Measurements from ENCODE around the gene CD164L2. TPM values are rescaled to one million over a fixed set of nuclear protein-coding genes. Genes with fewer than 3 reads are reported as not detected.

CD164L2 gene
- total RNA-seq, 1 donor from 2014 or later = not detected

DNA sequence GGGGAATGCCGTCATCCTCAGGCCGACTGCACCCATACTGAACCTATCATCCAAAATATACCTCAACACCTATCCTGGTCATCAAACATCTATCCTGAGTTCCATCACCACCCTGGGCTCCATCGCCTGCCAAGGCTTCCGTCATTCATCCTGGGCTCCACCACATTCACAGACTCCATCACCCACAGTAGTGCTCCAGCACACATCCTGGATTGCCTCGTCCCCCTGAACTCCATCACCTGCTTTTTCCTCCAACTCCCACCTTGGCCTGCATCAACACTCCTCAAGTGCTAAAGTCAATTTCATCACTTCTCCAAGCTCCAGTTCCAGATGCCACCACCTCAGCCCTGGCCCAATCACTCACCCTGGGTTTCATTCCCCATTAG, 24.2 kb downstream of the CD164L2 start:
- intact Hi-C loops (cut with micrococcal nuclease) = no loop called here
- H3K4me1 ChIP-seq = peaks cover 40% of the 10 kb centered on the region
- DNase-seq = no peak
- no peaks in the 10 kb centered on the region for H3K27me3 ChIP-seq (ENCODE audit: low read depth)
- no peak overlapping the region for H3K27ac ChIP-seq (replicated peaks)
- H3K4me3 ChIP-seq = no peak overlapping the region
- peaks cover 100% of the 10 kb centered on the region for H3K36me3 ChIP-seq
- H3K9me3 ChIP-seq (replicated peaks) = no peaks in the 10 kb centered on the region
- TF ChIP-seq, protein P1, sequence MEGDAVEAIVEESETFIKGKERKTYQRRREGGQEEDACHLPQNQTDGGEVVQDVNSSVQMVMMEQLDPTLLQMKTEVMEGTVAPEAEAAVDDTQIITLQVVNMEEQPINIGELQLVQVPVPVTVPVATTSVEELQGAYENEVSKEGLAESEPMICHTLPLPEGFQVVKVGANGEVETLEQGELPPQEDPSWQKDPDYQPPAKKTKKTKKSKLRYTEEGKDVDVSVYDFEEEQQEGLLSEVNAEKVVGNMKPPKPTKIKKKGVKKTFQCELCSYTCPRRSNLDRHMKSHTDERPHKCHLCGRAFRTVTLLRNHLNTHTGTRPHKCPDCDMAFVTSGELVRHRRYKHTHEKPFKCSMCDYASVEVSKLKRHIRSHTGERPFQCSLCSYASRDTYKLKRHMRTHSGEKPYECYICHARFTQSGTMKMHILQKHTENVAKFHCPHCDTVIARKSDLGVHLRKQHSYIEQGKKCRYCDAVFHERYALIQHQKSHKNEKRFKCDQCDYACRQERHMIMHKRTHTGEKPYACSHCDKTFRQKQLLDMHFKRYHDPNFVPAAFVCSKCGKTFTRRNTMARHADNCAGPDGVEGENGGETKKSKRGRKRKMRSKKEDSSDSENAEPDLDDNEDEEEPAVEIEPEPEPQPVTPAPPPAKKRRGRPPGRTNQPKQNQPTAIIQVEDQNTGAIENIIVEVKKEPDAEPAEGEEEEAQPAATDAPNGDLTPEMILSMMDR (IDR thresholded peaks at IDR 0.05; ENCODE audit: borderline replicate concordance) = no peak

DNA sequence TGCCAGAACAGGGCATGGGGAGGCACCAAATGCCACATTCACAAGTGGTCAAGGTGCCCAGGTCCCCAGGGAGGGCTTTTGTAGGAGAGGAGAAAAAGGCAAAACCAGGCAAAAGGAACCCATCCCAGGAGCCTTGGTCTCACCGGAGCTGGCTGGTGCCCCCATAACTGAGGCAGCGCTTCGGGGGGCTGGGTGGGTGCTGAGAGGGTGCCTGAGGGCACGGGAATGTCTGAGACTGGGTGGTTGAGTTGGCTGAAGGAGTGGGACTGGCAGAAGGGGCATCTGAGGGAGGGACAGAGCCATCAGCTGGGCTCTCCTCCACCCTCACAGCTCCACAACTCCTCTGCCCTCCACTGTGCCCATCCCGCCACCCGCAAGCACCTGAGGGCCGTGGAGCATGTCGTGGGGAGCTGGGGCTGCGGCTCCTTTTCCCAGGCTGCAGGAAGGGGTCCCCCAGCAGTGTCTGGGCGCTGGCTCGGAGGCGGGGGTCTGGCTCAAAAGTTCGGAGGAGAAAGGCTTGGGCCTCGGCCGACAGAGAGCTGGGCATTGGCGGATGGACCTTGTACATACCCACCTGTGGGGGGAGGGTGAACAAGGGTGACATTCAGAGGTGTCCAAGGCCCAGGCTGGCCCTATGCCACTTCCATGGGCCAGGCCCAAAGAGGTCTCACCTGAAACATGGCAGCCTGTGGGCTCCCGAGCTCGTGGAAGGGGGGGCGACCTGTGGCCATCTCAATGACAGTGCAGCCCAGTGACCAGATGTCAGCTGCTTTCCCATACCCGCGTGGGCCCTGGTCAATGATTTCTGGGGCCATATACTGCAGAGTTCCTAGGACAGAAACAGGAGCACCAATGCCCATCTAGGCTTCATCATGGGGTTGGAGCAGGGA, 24.9 kb downstream of the CD164L2 start:
- Histone ChIP-seq H3K27ac (replicated peaks) (no peak overlapping the region), H3K27me3 (ENCODE audit: low read depth) (no peaks in the 10 kb centered on the region), H3K4me1 (peaks cover 33% of the 10 kb centered on the region), H3K36me3 (peaks cover 100% of the 10 kb centered on the region), H3K9me3 (replicated peaks) (no peaks in the 10 kb centered on the region), H3K4me3 (no peak overlapping the region)
- intact Hi-C loops (cut with micrococcal nuclease) = no loop called here
- DNase-seq = no peak
- TF ChIP-seq, protein P1 (IDR thresholded peaks at IDR 0.05; ENCODE audit: borderline replicate concordance) = no peak

DNA sequence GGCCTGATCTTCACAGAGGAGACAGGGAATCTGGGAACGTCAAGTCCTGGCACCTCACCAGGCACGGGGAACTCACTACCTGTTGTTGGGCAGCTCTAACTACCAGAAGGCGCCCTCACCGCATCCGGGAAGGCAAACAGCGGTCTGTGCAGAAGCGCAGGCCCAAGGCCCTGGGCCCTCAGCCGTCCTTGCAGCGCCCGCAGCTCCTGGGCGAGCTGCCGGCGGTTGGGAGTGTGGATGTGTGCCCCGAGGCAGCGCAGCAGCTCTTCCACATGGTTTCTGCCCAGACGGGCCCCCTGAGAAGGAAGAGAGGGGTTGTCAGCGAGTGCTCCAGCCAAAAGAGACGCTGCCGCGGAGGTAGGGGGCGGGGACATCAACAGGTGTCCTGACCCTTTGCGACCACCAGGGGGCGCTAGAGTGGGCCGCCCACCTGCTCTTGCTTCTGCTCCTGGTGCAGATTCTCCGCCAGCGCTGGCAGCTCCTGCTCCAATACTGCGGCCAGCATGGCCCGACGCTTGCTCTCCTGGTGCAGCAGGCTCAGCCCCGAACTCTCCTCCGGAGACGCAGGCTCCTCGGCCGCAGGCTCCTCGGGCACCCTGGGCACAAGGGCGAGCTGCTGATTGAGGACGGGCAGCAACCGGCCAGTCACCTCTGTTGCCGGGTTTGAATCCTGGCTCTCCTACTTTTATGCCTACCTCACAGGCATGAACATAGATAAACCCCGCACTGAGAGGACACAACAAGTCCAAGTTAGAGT, 25.7 kb downstream of the CD164L2 start:
- no peak overlapping the region for H3K4me3 ChIP-seq
- peak; percentile 76 for DNase-seq
- H3K4me1 ChIP-seq = peaks cover 32% of the 10 kb centered on the region
- no peaks in the 10 kb centered on the region for H3K9me3 ChIP-seq (replicated peaks)
- H3K27ac ChIP-seq (replicated peaks) = peak overlapping the region; percentile 15
- intact Hi-C loops (cut with micrococcal nuclease) = no loop called here
- TF ChIP-seq, protein P1 (IDR thresholded peaks at IDR 0.05; ENCODE audit: borderline replicate concordance) = peak; percentile 98
- peaks cover 96% of the 10 kb centered on the region for H3K36me3 ChIP-seq
- H3K27me3 ChIP-seq (ENCODE audit: low read depth) = no peaks in the 10 kb centered on the region

DNA sequence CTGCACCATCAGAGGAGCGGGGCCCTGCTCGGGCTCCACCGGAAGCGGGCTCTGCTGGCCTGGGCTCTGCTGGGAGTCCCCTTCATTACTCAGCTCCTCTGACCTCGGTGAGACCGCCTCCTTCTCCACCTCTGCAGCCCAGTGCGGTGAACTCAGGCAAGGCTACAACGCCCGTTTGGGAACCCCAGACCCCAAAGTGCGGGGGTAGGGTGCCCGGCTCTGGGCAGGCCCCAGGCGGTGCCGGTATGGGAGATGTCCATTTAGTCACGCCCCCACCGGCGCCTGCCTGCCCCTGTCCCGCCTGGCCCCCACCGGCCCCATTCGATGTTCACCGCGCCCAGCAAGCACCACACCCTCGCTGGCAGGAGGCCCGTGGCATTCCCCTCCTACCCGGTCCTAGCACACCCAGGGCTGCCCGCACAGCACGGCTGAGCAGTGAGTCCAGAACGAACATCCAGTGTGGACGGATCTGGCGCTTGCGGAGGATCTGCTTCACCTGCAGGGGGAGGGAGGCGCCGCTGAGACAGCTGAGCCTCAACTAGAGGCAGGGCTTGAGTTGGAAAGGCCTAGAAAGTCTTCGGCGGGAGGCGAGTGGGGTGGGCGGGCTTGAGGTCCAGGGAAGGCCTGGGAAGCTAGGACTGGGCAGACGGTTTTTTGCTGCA, 26.4 kb downstream of the CD164L2 start:
- Histone ChIP-seq H3K4me3 (no peak overlapping the region), H3K9me3 (replicated peaks) (no peaks in the 10 kb centered on the region), H3K27me3 (ENCODE audit: low read depth) (no peaks in the 10 kb centered on the region), H3K27ac (replicated peaks) (no peak overlapping the region), H3K36me3 (peaks cover 89% of the 10 kb centered on the region), H3K4me1 (peaks cover 33% of the 10 kb centered on the region)
- intact Hi-C loops (cut with micrococcal nuclease) = no loop called here
- TF ChIP-seq, protein P1 (IDR thresholded peaks at IDR 0.05; ENCODE audit: borderline replicate concordance) = no peak
- no peak for DNase-seq

DNA sequence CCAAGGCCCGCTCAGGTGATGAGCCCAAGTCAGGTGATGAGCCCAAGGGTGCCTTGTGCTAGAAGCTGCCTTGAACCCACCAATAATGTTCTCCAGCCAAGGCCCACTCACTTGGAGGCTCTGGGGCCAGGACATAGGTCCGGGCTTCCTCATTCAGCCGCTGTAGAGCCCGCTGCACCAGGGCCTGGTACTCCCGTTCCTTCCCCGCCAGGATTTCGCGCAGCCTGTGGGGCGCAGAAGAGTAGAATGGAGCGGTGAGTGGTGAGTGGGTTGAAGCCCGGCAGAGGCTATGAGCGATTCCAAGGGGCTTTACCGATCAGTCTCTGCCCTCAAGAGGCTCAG, 26.9 kb downstream of the CD164L2 start:
- peaks cover 38% of the 10 kb centered on the region for H3K4me1 ChIP-seq
- intact Hi-C loops (cut with micrococcal nuclease) = no loop called here
- H3K36me3 ChIP-seq = peaks cover 84% of the 10 kb centered on the region
- no peak overlapping the region for H3K4me3 ChIP-seq
- no peak for DNase-seq
- no peak overlapping the region for H3K27ac ChIP-seq (replicated peaks)
- no peaks in the 10 kb centered on the region for H3K9me3 ChIP-seq (replicated peaks)
- TF ChIP-seq, protein P1 (IDR thresholded peaks at IDR 0.05; ENCODE audit: borderline replicate concordance) = no peak
- no peaks in the 10 kb centered on the region for H3K27me3 ChIP-seq (ENCODE audit: low read depth)
